ENCODE data around the gene THOC1.

DNA sequence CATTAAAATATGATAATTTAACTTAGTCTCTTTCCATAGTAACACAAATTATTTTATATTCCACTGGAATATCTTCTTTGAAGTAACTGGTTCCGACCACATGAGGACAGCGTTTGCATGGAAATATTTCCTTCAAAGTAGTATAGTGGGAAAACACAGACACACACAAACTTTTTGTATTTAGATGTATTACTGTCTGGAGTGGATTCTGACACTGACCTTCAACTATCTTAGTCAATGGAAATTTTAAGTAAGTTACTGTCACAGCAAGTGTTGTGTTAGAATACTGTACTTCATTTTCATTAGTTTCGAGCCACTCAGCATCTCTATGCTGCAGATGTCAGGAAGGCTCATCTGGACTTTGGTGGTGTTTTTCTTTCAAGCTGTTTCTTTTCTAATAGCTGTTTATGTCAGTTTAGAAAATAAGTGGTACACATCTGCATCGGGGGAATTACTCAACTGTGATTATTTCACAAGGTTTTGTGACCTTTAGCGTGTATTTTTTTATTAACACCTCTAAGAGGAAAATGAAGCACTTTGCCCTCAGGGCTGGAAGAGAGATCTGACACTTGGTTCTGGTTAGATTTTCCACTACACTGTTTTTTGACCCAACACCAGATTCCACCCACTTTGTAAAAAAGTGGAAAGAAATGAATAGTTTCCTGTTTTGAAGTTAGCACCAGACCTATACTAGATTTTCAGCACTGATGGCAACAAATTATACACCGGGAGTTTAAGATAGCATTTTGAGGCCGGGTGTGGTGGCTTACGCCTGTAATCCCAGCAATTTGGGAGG, 18.9 kb upstream of the THOC1 start:
- TF ChIP-seq POLR2A (IDR thresholded peaks at IDR 0.05) (no peak), CTCF (IDR thresholded peaks at IDR 0.05) (peak in 2 of 3 donors; percentile 37 to 67)
